ENCODE results near the gene LTBP2. TPM values are rescaled to one million over a fixed set of nuclear protein-coding genes. Genes with fewer than 3 reads are reported as not detected.

Gene LTBP2
- total and polyA plus RNA-seq, 2 of the 8 experiments (the other 6 are each of a cell fraction or from before 2014, with no cell fraction given), result 0.48 to 0.89 TPM

DNA sequence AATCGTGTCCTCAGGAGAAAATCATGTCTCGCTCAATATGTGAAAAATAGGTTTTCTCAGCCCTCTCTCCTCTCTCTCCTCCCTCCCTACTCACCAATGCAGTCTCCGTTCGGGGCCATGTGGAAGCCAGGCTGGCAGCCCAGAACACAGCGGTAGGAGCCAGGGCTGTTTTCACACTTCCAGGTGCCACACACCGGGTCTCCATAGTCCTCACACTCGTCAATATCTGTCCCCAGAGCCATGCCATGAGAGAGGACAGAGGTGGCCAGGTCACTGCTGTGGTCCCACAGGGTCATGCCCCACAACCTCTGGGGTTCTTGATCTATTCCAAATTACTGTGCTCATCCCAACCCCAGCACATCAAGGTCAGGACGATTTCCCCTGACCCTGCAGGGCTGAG, 105.0 kb downstream of the LTBP2 start:
- Histone ChIP-seq H3K14ac (ENCODE audit: insufficient read length) (no peak overlapping the region), H3K4ac (replicated peaks; ENCODE audit: insufficient read length, low read depth, low read length) (no peak overlapping the region), H3K56ac (replicated peaks; ENCODE audit: insufficient read length, low read depth, low read length) (no peak overlapping the region), H3K18ac (ENCODE audit: extremely low read depth, low read length) (no peak overlapping the region), H2BK20ac (ENCODE audit: low read length) (no peak overlapping the region), H3K36me3 (ENCODE audit: control insufficient read depth in 2 of 4, insufficient read depth in 4 of 4, low read length in 3 of 4) (no peaks in the 10 kb centered on the region), H4K5ac (ENCODE audit: insufficient read length, low read depth, low read length) (no peak overlapping the region), H3K79me2 (ENCODE audit: control insufficient read depth in 1 of 2, insufficient read depth in 2 of 2, low read length in 2 of 2) (no peaks in the 10 kb centered on the region), H3K79me1 (ENCODE audit: low read depth, low read length) (no peaks in the 10 kb centered on the region), H3K27ac (ENCODE audit: low read depth, low read length) (no peak overlapping the region), H2BK120ac (replicated peaks; ENCODE audit: low read depth, low read length) (no peak overlapping the region), H4K8ac (ENCODE audit: extremely low read depth, insufficient read depth, low read length) (no peak overlapping the region), H3K4me1 (replicated peaks in 1 of 4; ENCODE audit: control insufficient read depth in 3 of 4, insufficient read depth in 4 of 4, low read length in 3 of 4) (peaks cover under 1 to 22% (median 11%) of the 10 kb centered on the region in 4 experiments), H2BK12ac (ENCODE audit: low read depth, low read length) (no peak overlapping the region), H2BK5ac (ENCODE audit: low read depth, low read length) (no peak overlapping the region), H3K23me2 (ENCODE audit: low read depth, low read length) (no peaks in the 10 kb centered on the region), H4K20me1 (replicated peaks in 1 of 2; ENCODE audit: control insufficient read depth in 1 of 2, insufficient read depth in 2 of 2, low read length in 2 of 2) (no peaks in the 10 kb centered on the region), H2AK5ac (ENCODE audit: low read depth, low read length) (no peak overlapping the region), H3K4me3 (ENCODE audit: extremely low read depth in 1 of 4, insufficient read depth in 2 of 4, low read depth in 3 of 4, low read length in 4 of 4) (no peak overlapping the region), H2AFZ (ENCODE audit: low read length) (no peak overlapping the region), H3K9ac (replicated peaks in 1 of 4; ENCODE audit: extremely low read depth in 1 of 4, low read depth in 3 of 4, low read length in 3 of 4) (no peak overlapping the region), H3K9me3 (ENCODE audit: insufficient read depth in 2 of 2, low read depth in 1 of 2, low read length in 1 of 2) (no peaks in the 10 kb centered on the region), H3K4me2 (ENCODE audit: insufficient read depth in 1 of 2, low read depth in 2 of 2, low read length in 2 of 2) (no peak overlapping the region), H4K91ac (replicated peaks; ENCODE audit: insufficient read length, low read length) (no peak overlapping the region), H3K23ac (ENCODE audit: insufficient read length) (no peak overlapping the region), H2BK15ac (ENCODE audit: low read length) (no peak overlapping the region), H3K27me3 (replicated peaks in 1 of 4; ENCODE audit: control insufficient read depth in 3 of 4, extremely low read depth in 1 of 4, insufficient read depth in 3 of 4, low read length in 3 of 4) (no peaks in the 10 kb centered on the region; a peak in 1 of 7 replicates)
- DNase-seq (ENCODE audit: low read depth in 1 of 2, low spot score in 2 of 2), result no peak
- FAIRE-seq, result no peak
- 85% methylated on average over 8 of the region's 8 CpGs; no CpG with 5 or more reads in 1 of the 2 experiments for WGBS, 2 experiments (ENCODE audit: extremely low coverage in 1 of 2, insufficient coverage in 1 of 2, insufficient read length in 1 of 2, insufficient replicate concordance in 2 of 2, low coverage in 1 of 2, low lambda C conversion rate in 2 of 2, missing lambda C conversion rate in 1 of 2)
- TF ChIP-seq RBBP5 (IDR thresholded peaks at IDR 0.05; ENCODE audit: borderline replicate concordance, low read depth, low read length), result no peak
- no peak for TF ChIP-seq CBX8 (IDR thresholded peaks at IDR 0.05; ENCODE audit: borderline replicate concordance, low read depth, low read length)
- no peak for TF ChIP-seq NRF1 (IDR thresholded peaks at IDR 0.05; ENCODE audit: low read depth, low read length)
- no peak for TF ChIP-seq TEAD4 (IDR thresholded peaks at IDR 0.05; ENCODE audit: low read depth, low read length)
- TF ChIP-seq TCF12 (IDR thresholded peaks at IDR 0.05; ENCODE audit: low read depth, low read length), result no peak
- TF ChIP-seq, protein P1, sequence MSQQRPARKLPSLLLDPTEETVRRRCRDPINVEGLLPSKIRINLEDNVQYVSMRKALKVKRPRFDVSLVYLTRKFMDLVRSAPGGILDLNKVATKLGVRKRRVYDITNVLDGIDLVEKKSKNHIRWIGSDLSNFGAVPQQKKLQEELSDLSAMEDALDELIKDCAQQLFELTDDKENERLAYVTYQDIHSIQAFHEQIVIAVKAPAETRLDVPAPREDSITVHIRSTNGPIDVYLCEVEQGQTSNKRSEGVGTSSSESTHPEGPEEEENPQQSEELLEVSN (IDR thresholded peaks at IDR 0.05), result no peak
- no peak for TF ChIP-seq BACH1 (IDR thresholded peaks at IDR 0.05; ENCODE audit: low read length)
- no peak for TF ChIP-seq FOSL1 (IDR thresholded peaks at IDR 0.05; ENCODE audit: insufficient read depth, low read depth, low read length)
- TF ChIP-seq EP300 (IDR thresholded peaks at IDR 0.05; ENCODE audit: borderline replicate concordance in 1 of 2, low read depth in 2 of 2, low read length in 2 of 2), result no peak
- TF ChIP-seq BCL11A (IDR thresholded peaks at IDR 0.05; ENCODE audit: low read depth in 2 of 2, low read length in 2 of 2), result no peak
- POLR2A ChIA-PET (ENCODE audit: partially characterized antibody), result interaction anchor here (1.1 kb wide), 1 partner anchor 105 kb away, joined by 3 read pairs; the partner anchor contains the start of gene LTBP2
- CTCF ChIA-PET (ENCODE audit: partially characterized antibody), result interaction anchor here (0.5 to 6.5 kb wide), 14 partner anchors 7 to 299 kb away, joined by 3 to 64 read pairs (median 7); partner anchors contain the start of gene LTBP2

All from H1 (cell line).